ENCODE results near the gene CYB561.

CYB561 gene

DNA sequence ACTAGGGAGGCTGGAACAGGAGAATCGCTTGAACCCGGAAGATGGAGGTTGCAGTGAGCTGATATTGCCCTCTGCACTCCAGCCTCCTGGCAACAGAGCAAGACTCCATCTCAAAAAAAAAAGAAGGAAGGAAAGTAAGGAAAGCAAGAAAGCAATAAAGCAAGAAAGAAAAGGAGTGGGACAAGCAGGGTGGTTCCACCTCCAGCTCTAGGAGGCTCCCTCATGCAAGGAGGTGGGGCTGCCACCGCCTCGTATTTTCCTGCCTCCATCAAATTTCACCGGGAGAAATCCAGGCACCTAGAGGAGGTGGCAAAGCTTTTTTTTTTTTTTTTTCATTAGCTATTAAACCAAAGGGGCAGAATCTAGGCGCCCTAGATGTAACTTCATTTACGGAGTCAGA is 1.0 kb downstream of the CYB561 start:
- Histone ChIP-seq H3K36me3 (ENCODE audit: control insufficient read depth in 1 of 2, insufficient read depth in 2 of 2, low read depth in 1 of 2, low read length in 2 of 2) (no peaks in the 10 kb centered on the region), H2BK5ac (ENCODE audit: low read depth, low read length, poor library complexity, severe bottlenecking) (no peak overlapping the region), H3K4me2 (ENCODE audit: low read length, poor library complexity, severe bottlenecking) (peak overlapping the region; percentile 80), H3K9ac (ENCODE audit: low read length) (peak overlapping the region; percentile 91), H3K4ac (ENCODE audit: low read depth in 1 of 2, low read length in 2 of 2) (no peak overlapping the region), H2BK15ac (ENCODE audit: low read depth, poor library complexity, severe bottlenecking) (no peak overlapping the region), H3K14ac (ENCODE audit: low read length in 2 of 2) (no peak overlapping the region), H2AFZ (ENCODE audit: low read depth, low read length) (no peak overlapping the region), H4K91ac (ENCODE audit: low read length) (no peak overlapping the region), H2AK5ac (ENCODE audit: low read length, severe bottlenecking) (no peak overlapping the region), H3K9me3 (ENCODE audit: control insufficient read depth, low read length) (no peaks in the 10 kb centered on the region), H3K4me1 (ENCODE audit: control insufficient read depth, insufficient read depth, low read depth, low read length) (peaks cover 24% of the 10 kb centered on the region), H3K4me3 (ENCODE audit: insufficient read depth in 1 of 2, low read depth in 1 of 2, low read length in 2 of 2) (peak overlapping the region in 1 of 2 experiments; percentile 82), H4K8ac (ENCODE audit: low read length) (no peak overlapping the region), H2BK12ac (ENCODE audit: low read length in 2 of 2) (no peak overlapping the region), H2BK120ac (ENCODE audit: low read depth, low read length) (no peak overlapping the region), H3K79me1 (replicated peaks; ENCODE audit: low read length, poor library complexity, severe bottlenecking) (peaks cover 5% of the 10 kb centered on the region), H3K27me3 (ENCODE audit: control insufficient read depth in 1 of 2, insufficient read depth in 1 of 2, low read length in 2 of 2) (no peaks in the 10 kb centered on the region), H3K27ac (ENCODE audit: low read length, poor library complexity, severe bottlenecking) (no peak overlapping the region), H3K23ac (ENCODE audit: low read length in 2 of 2) (no peak overlapping the region), H3K18ac (ENCODE audit: low read depth in 1 of 2, low read length in 2 of 2) (no peak overlapping the region)
- 89% methylated on average over 6 of the region's 7 CpGs for WGBS
- DNase-seq, result no peak

DNA sequence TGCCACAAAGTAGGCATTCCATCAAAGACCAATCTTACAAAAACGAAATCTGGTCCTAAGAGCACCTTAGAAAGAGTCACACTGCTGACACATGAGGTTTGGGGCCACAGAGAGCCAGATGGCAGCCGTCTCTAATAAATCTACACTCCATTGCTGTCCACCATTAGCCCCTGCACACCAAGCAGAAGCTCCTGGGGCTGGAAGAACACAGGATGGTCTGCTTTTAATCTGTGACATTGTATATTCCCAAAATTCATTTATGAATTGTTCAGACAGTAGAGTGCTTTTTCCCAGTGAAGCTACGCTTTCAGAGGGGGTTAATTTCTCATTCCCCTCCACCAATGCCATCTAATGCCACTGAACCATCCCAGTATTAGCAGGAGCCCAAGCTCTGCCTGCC is 1.6 kb downstream of the CYB561 start:
- H3K27ac ChIP-seq (ENCODE audit: low read length, poor library complexity, severe bottlenecking), result no peak overlapping the region
- no peak overlapping the region for H2BK15ac ChIP-seq (ENCODE audit: low read depth, poor library complexity, severe bottlenecking)
- DNase-seq, result no peak
- no peak overlapping the region for H3K14ac ChIP-seq (ENCODE audit: low read length in 2 of 2)
- no peak overlapping the region for H2AFZ ChIP-seq (ENCODE audit: low read depth, low read length)
- H3K27me3 ChIP-seq (ENCODE audit: control insufficient read depth in 1 of 2, insufficient read depth in 1 of 2, low read length in 2 of 2), result no peaks in the 10 kb centered on the region
- H2BK12ac ChIP-seq (ENCODE audit: low read length in 2 of 2), result no peak overlapping the region
- H3K23ac ChIP-seq (ENCODE audit: low read length in 2 of 2), result no peak overlapping the region
- peak overlapping the region in 1 of 2 experiments; percentile 82 for H3K4me3 ChIP-seq (ENCODE audit: insufficient read depth in 1 of 2, low read depth in 1 of 2, low read length in 2 of 2)
- peaks cover 26% of the 10 kb centered on the region for H3K4me1 ChIP-seq (ENCODE audit: control insufficient read depth, insufficient read depth, low read depth, low read length)
- no peaks in the 10 kb centered on the region for H3K9me3 ChIP-seq (ENCODE audit: control insufficient read depth, low read length)
- H3K9ac ChIP-seq (ENCODE audit: low read length), result no peak overlapping the region
- H3K79me1 ChIP-seq (replicated peaks; ENCODE audit: low read length, poor library complexity, severe bottlenecking), result peaks cover 5% of the 10 kb centered on the region
- H3K4ac ChIP-seq (ENCODE audit: low read depth in 1 of 2, low read length in 2 of 2), result no peak overlapping the region
- H2BK5ac ChIP-seq (ENCODE audit: low read depth, low read length, poor library complexity, severe bottlenecking), result no peak overlapping the region
- no peak overlapping the region for H2BK120ac ChIP-seq (ENCODE audit: low read depth, low read length)
- WGBS, result 97% methylated on average over 2 of the region's 3 CpGs
- H2AK5ac ChIP-seq (ENCODE audit: low read length, severe bottlenecking), result no peak overlapping the region
- H3K4me2 ChIP-seq (ENCODE audit: low read length, poor library complexity, severe bottlenecking), result no peak overlapping the region
- no peaks in the 10 kb centered on the region for H3K36me3 ChIP-seq (ENCODE audit: control insufficient read depth in 1 of 2, insufficient read depth in 2 of 2, low read depth in 1 of 2, low read length in 2 of 2)
- H4K91ac ChIP-seq (ENCODE audit: low read length), result no peak overlapping the region
- H3K18ac ChIP-seq (ENCODE audit: low read depth in 1 of 2, low read length in 2 of 2), result no peak overlapping the region
- H4K8ac ChIP-seq (ENCODE audit: low read length), result no peak overlapping the region

DNA sequence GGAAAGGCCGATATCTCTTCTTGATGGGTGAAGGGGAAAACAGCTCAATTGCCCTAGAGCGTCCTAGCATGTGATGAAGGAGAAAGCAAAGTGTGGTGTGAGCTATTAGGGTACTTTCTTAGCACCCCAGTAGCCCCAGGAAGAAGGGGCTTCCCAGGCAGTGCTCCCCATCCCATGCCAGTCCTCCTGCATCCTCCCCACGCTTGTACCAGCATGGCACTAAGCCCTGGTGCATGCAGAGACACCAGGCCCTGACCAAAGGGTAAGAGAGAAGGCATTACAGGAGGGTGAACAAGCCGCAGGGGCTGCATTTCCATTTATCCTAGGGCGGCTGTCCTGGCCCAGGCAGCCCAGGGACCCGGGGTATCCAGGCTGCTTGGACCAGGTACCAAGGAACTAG is 3.1 kb downstream of the CYB561 start:
- H3K36me3 ChIP-seq (ENCODE audit: control insufficient read depth in 1 of 2, insufficient read depth in 2 of 2, low read depth in 1 of 2, low read length in 2 of 2), result no peaks in the 10 kb centered on the region
- H4K91ac ChIP-seq (ENCODE audit: low read length), result no peak overlapping the region
- H3K9me3 ChIP-seq (ENCODE audit: control insufficient read depth, low read length), result no peaks in the 10 kb centered on the region
- no peak overlapping the region for H2BK15ac ChIP-seq (ENCODE audit: low read depth, poor library complexity, severe bottlenecking)
- H3K27ac ChIP-seq (ENCODE audit: low read length, poor library complexity, severe bottlenecking), result no peak overlapping the region
- H3K18ac ChIP-seq (ENCODE audit: low read depth in 1 of 2, low read length in 2 of 2), result no peak overlapping the region
- DNase-seq, result no peak
- H3K4ac ChIP-seq (ENCODE audit: low read depth in 1 of 2, low read length in 2 of 2), result no peak overlapping the region
- no peak overlapping the region for H4K8ac ChIP-seq (ENCODE audit: low read length)
- no peak overlapping the region for H3K9ac ChIP-seq (ENCODE audit: low read length)
- no peak overlapping the region for H2BK120ac ChIP-seq (ENCODE audit: low read depth, low read length)
- peaks cover 8% of the 10 kb centered on the region for H3K79me1 ChIP-seq (replicated peaks; ENCODE audit: low read length, poor library complexity, severe bottlenecking)
- H3K23ac ChIP-seq (ENCODE audit: low read length in 2 of 2), result no peak overlapping the region
- no peak overlapping the region for H3K4me2 ChIP-seq (ENCODE audit: low read length, poor library complexity, severe bottlenecking)
- H2AK5ac ChIP-seq (ENCODE audit: low read length, severe bottlenecking), result no peak overlapping the region
- H2BK5ac ChIP-seq (ENCODE audit: low read depth, low read length, poor library complexity, severe bottlenecking), result no peak overlapping the region
- no peak overlapping the region for H2BK12ac ChIP-seq (ENCODE audit: low read length in 2 of 2)
- peaks cover 31% of the 10 kb centered on the region for H3K4me1 ChIP-seq (ENCODE audit: control insufficient read depth, insufficient read depth, low read depth, low read length)
- no peak overlapping the region for H3K4me3 ChIP-seq (ENCODE audit: insufficient read depth in 1 of 2, low read depth in 1 of 2, low read length in 2 of 2)
- no peaks in the 10 kb centered on the region for H3K27me3 ChIP-seq (ENCODE audit: control insufficient read depth in 1 of 2, insufficient read depth in 1 of 2, low read length in 2 of 2)
- 97% methylated on average over 6 of the region's 6 CpGs for WGBS
- no peak overlapping the region for H3K14ac ChIP-seq (ENCODE audit: low read length in 2 of 2)
- H2AFZ ChIP-seq (ENCODE audit: low read depth, low read length), result no peak overlapping the region

DNA sequence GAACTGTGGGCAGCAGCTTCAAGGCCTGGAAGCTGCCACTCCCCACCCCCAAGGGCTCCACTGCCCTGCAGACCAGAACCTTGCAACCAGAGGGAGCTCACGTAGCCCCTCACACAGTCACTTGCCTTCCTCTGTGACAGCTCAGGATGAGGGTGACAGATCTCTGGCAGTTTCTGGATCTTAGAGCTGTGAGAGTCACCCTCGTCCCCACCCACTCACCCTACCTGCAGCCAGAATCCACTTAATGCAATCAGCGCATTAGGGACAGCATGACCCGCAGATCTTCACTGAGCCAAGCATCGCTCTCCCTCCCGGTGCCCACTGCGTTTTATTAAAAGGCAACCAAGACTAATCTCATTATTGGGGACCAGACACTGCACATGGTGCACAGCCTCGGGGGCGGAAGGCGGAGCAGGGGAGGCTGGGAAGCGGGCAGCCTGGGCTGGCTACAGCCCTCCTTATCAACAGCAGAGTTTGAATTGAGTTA is 3.5 kb downstream of the CYB561 start:
- Histone ChIP-seq H4K8ac (ENCODE audit: low read length) (no peak overlapping the region), H3K4me2 (ENCODE audit: low read length, poor library complexity, severe bottlenecking) (no peak overlapping the region), H2BK5ac (ENCODE audit: low read depth, low read length, poor library complexity, severe bottlenecking) (no peak overlapping the region), H3K27me3 (ENCODE audit: control insufficient read depth in 1 of 2, insufficient read depth in 1 of 2, low read length in 2 of 2) (no peaks in the 10 kb centered on the region), H3K23ac (ENCODE audit: low read length in 2 of 2) (no peak overlapping the region), H2BK120ac (ENCODE audit: low read depth, low read length) (no peak overlapping the region), H4K91ac (ENCODE audit: low read length) (no peak overlapping the region), H3K18ac (ENCODE audit: low read depth in 1 of 2, low read length in 2 of 2) (no peak overlapping the region), H2BK15ac (ENCODE audit: low read depth, poor library complexity, severe bottlenecking) (no peak overlapping the region), H3K9me3 (ENCODE audit: control insufficient read depth, low read length) (no peaks in the 10 kb centered on the region), H3K4me3 (ENCODE audit: insufficient read depth in 1 of 2, low read depth in 1 of 2, low read length in 2 of 2) (no peak overlapping the region), H3K4me1 (ENCODE audit: control insufficient read depth, insufficient read depth, low read depth, low read length) (peaks cover 31% of the 10 kb centered on the region), H2AFZ (ENCODE audit: low read depth, low read length) (no peak overlapping the region), H3K4ac (ENCODE audit: low read depth in 1 of 2, low read length in 2 of 2) (no peak overlapping the region), H3K14ac (ENCODE audit: low read length in 2 of 2) (no peak overlapping the region), H3K9ac (ENCODE audit: low read length) (no peak overlapping the region), H2BK12ac (ENCODE audit: low read length in 2 of 2) (no peak overlapping the region), H2AK5ac (ENCODE audit: low read length, severe bottlenecking) (no peak overlapping the region), H3K27ac (ENCODE audit: low read length, poor library complexity, severe bottlenecking) (no peak overlapping the region), H3K79me1 (replicated peaks; ENCODE audit: low read length, poor library complexity, severe bottlenecking) (peaks cover 10% of the 10 kb centered on the region), H3K36me3 (ENCODE audit: control insufficient read depth in 1 of 2, insufficient read depth in 2 of 2, low read depth in 1 of 2, low read length in 2 of 2) (no peaks in the 10 kb centered on the region)
- DNase-seq, result no peak
- WGBS, result 81% methylated on average over 11 of the region's 11 CpGs
